Fibroblast of lung (primary cell): ENCODE results near the gene PSME4.

Experiments used
- CTCF ChIP-seq, 2 donors: IDR thresholded peaks in 1 of 2; conservative IDR thresholded peaks in 1 of 2; 1 replicate in 1 of 2; 2 replicates in 1 of 2; pipeline ENCODE4 v1.5.1; 2011 to 2012; ENCODE audit warnings: low read length in 2 of 2, control low read depth in 1 of 2, inconsistent platforms in 1 of 2, low read depth in 1 of 2, mild to moderate bottlenecking in 1 of 2
- EZH2 ChIP-seq: IDR thresholded peaks from 2 replicates; pipeline ENCODE4 v1.5.1; 2012; ENCODE audit warnings: low read length, control low read depth, mild to moderate bottlenecking; ENCODE audit errors: missing control alignments

GRCh38 chr2:53896864-53897263, 73.9 kb downstream of the PSME4 start:
- TF ChIP-seq CTCF (conservative IDR thresholded peaks at IDR 0.05 in 1 of 2, IDR thresholded peaks at IDR 0.05 in 1 of 2; ENCODE audit: low read depth in 1 of 2, low read length in 2 of 2) (no peak), EZH2 (no peak)
